BJ (cell line): ENCODE measurements around the gene VPS52. TPM values are rescaled to one million over a fixed set of nuclear protein-coding genes. Genes with fewer than 3 reads are reported as not detected.

Source experiments
- CTCF ChIA-PET: fragments of 350-600 bp; formaldehyde crosslinking; extraction: SDS; loops from one replicate; lab custom pipeline; 2021; ENCODE audit warnings: antibody characterized with exemption, inconsistent platforms; lab: Yijun Ruan, JAX
- POLR2A ChIA-PET: fragments of 300-600 bp; sonication (Branson Sonifier 250); formaldehyde crosslinking; extraction: SDS; loops from one replicate; lab custom pipeline; 2021; ENCODE audit warnings: antibody characterized with exemption; lab: Charles Lee
- DNase-seq: peaks from one replicate; pipeline ENCODE4 v3.0.0-alpha.2; 2011; ENCODE audit warnings: low read depth
- H3K27me3 ChIP-seq: 2 replicates; pipeline ENCODE4 v1.6.0; 2011; ENCODE audit warnings: low read length; ENCODE audit not compliant: control insufficient read depth, insufficient read depth
- H3K36me3 ChIP-seq: 2 replicates; pipeline ENCODE4 v1.5.1; 2011; ENCODE audit warnings: low read length; ENCODE audit not compliant: control insufficient read depth, insufficient read depth
- H3K4me3 ChIP-seq: 2 replicates; pipeline ENCODE4 v1.5.1; 2011; ENCODE audit warnings: low read depth, mild to moderate bottlenecking, control low read depth, low read length
- polyA plus RNA-seq: library from polyadenylated mRNA; depleted of rRNA; stranded (reverse); fragments of >200 nt; gene quantifications from 2 replicates; pipeline ENCODE4 v1.2.3, GENCODE V29; 2011
- TF ChIP-seq, protein P1 (sequence below): IDR thresholded peaks from 2 replicates; pipeline ENCODE4 v1.5.1; 2011; ENCODE audit warnings: low read depth, mild to moderate bottlenecking, control low read depth, inconsistent platforms, low read length, moderate library complexity; ENCODE audit not compliant: insufficient read depth

The VPS52 gene
- polyA plus RNA-seq, 1 experiment = 89.8 TPM

DNA sequence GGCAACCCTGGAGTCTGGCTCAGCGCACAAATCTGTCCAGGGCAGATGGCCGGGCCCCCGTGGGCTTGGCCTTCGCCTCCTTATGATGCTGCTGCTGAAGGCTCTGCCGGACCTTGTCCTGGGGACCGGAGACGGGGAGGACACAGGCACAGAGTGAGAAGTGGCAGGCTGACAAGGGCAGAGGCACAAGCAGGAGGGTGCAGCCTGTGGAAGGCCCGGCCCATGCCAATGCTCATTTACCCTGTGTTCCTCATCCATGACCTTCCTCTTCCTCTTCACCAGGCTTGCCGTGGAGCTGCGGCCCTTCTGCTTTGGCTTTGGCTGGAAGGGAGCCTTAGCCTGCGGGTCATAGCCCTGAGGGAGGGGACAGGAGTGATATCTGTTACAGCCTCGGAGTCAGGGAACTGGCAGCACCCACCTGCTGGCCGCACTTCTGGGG is 7.6 kb upstream of the VPS52 start:
- CTCF ChIA-PET = interaction anchor here (1.2 to 3.7 kb wide), 4 partner anchors 9 to 147 kb away, joined by 5 to 21 read pairs (median 10); partner anchors contain the start of genes RGL2 and WDR46
- TF ChIP-seq, protein P1, sequence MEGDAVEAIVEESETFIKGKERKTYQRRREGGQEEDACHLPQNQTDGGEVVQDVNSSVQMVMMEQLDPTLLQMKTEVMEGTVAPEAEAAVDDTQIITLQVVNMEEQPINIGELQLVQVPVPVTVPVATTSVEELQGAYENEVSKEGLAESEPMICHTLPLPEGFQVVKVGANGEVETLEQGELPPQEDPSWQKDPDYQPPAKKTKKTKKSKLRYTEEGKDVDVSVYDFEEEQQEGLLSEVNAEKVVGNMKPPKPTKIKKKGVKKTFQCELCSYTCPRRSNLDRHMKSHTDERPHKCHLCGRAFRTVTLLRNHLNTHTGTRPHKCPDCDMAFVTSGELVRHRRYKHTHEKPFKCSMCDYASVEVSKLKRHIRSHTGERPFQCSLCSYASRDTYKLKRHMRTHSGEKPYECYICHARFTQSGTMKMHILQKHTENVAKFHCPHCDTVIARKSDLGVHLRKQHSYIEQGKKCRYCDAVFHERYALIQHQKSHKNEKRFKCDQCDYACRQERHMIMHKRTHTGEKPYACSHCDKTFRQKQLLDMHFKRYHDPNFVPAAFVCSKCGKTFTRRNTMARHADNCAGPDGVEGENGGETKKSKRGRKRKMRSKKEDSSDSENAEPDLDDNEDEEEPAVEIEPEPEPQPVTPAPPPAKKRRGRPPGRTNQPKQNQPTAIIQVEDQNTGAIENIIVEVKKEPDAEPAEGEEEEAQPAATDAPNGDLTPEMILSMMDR = no peak
- H3K4me3 ChIP-seq = no peak overlapping the region
- H3K27me3 ChIP-seq = no peaks in the 10 kb centered on the region
- POLR2A ChIA-PET = no interaction called here
- peaks cover 21% of the 10 kb centered on the region for H3K36me3 ChIP-seq
- DNase-seq = no peak

DNA sequence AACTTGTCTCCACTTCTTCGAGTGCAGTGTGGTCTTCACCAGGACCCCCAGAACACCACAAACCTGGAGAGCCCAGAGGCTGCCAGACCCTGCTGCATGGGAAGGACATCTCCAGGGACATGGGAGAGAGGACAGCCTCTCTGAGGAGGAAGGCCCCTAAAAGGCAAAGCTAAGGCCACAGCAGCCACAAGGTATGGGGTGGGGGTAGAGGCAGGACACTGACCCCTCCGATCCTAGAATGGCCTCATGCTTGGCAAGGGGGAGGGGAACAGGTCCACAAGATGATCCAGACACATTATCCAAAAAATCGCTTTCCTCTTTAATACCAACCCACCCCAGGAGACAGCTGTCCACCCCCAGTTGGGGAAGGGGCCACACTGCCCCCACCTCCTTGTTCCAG is 7.1 kb upstream of the VPS52 start:
- no peak for DNase-seq
- Histone ChIP-seq H3K36me3 (peaks cover 22% of the 10 kb centered on the region), H3K27me3 (no peaks in the 10 kb centered on the region), H3K4me3 (no peak overlapping the region)
- TF ChIP-seq, protein P1 = no peak
- CTCF ChIA-PET = interaction anchor here (1.2 to 3.7 kb wide), 4 partner anchors 9 to 147 kb away, joined by 5 to 21 read pairs (median 10); partner anchors contain the start of genes RGL2 and WDR46
- POLR2A ChIA-PET = no interaction called here

DNA sequence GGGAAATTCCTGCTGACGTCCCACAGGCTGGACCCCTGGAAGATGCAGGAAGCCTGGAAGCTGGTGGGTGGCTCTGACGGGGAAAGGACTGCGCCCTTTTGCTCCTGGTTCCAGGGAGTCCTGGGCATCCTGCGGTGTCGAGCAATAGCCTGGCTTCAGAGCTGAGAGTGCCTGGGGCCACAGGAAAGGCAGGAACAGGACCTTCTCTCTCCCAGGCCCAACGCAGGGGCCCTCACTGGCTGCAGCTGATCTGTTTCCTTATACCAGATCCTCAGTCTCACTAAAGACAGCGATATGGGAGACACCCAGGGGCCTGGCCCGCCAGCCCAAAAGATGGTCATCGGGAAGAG is 6.7 kb upstream of the VPS52 start:
- no peak overlapping the region for H3K4me3 ChIP-seq
- H3K36me3 ChIP-seq = peaks cover 22% of the 10 kb centered on the region
- H3K27me3 ChIP-seq = no peaks in the 10 kb centered on the region
- POLR2A ChIA-PET = no interaction called here
- CTCF ChIA-PET = interaction anchor here (0.6 to 3.7 kb wide), 6 partner anchors 10 to 148 kb away, joined by 3 to 21 read pairs (median 6); partner anchors contain the start of genes RGL2 and WDR46
- no peak for DNase-seq
- TF ChIP-seq, protein P1 = no peak

DNA sequence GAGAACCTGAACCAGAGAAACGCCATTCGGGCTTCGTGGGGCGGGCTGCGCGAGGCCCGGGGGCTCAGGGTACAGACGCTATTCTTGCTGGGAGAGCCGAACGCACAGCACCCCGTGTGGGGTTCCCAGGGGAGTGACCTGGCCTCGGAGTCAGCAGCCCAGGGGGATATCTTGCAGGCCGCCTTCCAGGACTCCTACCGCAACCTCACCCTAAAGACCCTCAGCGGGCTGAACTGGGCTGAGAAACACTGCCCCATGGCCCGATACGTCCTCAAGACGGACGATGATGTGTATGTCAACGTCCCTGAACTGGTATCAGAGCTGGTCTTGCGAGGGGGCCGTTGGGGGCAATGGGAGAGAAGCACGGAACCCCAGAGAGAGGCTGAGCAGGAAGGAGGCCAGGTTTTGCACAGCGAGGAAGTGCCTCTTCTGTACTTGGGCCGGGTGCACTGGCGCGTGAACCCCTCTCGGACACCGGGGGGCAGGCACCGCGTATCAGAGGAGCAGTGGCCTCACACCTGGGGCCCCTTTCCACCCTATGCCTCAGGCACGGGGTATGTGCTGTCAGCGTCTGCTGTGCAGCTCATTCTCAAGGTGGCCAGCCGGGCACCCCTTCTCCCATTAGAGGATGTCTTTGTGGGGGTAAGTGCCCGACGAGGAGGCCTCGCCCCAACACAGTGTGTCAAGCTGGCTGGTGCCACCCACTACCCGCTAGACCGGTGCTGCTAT is 6.2 kb upstream of the VPS52 start:
- H3K4me3 ChIP-seq = peak overlapping the region; percentile 49

More for the DNA sequence above, 6.2 kb upstream of the VPS52 start:
- TF ChIP-seq, protein P1 = no peak
- peaks cover 22% of the 10 kb centered on the region for H3K36me3 ChIP-seq
- ChIA-PET CTCF (interaction anchor here (0.6 to 3.7 kb wide), 13 partner anchors 9 to 293 kb away, joined by 3 to 21 read pairs (median 4); partner anchors contain the start of genes RGL2, WDR46 and ZBTB22), POLR2A (no interaction called here)
- H3K27me3 ChIP-seq = no peaks in the 10 kb centered on the region
- DNase-seq = no peak
